Measurements from ENCODE around the gene CXXC5.
A peak's percentile ranks its signal among the peaks of the same experiment; 100 is the strongest.
"Not testable (repeated sequence)": the region's sequence is repeated elsewhere in the genome, so short reads cannot be mapped to it uniquely, and the experiment has no call there.

CXXC5 gene

DNA sequence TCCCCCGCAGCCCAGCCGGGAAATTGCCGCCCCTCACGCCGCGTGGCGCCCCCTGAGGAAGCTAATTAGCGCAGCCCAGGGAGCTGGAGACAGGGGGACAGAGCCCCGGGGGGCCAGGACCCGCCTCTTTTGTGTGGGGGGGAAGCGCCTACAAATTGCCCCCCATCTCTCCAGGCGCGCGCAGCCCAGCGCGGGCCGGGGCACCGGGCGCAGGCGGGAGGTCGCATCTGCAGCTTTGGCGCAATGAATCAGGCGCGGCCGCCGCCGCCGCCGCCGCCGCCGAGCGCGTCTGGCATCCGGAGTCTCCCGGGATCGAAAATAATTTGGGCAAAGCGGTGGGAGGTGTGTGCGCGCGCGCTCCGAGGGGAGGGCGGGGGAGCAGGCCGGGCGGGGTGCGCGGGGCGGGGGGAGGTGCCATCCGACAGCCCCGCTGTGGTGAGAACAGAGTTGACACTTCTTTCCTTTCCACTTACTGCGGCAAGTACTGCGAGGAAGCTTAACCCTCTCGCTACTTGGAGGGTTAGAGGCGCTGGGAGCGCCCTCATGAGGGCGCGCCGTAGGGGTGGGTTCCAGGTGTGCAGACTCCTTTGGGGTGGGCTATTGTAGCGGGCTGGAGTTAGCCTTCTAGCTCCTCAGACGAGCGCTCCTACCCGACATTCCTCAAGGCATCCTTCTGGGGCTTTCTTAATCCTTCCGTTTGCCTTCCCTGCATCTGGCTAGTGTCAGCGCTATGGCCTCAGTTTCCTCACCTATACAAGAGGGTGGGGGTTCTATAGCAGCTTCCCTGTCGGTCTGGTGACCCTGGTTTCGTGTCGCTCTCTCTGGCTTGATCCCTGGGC is 63.1 kb downstream of the CXXC5 start:
- DNase-seq (ENCODE audit: low read depth): peak; percentile 62

GRCh38 chr5:139711906-139712224 is 63.7 kb downstream of the CXXC5 start:
- no peak for DNase-seq (ENCODE audit: low read depth)

DNA sequence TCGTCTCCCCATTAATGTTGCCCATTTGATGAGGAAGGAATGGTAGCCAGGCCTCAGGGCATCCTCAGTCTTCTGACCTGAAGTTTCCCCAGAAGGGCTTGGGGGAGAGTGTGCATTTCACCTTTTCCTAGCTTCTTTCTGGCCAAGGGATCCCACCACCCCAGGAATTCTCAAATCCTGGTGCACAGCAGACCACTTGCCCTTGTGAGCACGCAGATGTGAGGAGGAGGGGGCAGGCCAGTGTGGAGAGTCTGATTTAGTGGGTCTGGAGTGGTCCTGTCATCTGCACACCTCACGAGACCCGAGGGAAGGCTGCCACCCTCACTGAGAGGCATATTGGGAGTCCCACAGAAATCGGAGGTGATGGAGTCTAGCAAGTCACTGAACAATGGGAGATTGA is 64.3 kb downstream of the CXXC5 start:
- no peak for DNase-seq (ENCODE audit: low read depth)

DNA sequence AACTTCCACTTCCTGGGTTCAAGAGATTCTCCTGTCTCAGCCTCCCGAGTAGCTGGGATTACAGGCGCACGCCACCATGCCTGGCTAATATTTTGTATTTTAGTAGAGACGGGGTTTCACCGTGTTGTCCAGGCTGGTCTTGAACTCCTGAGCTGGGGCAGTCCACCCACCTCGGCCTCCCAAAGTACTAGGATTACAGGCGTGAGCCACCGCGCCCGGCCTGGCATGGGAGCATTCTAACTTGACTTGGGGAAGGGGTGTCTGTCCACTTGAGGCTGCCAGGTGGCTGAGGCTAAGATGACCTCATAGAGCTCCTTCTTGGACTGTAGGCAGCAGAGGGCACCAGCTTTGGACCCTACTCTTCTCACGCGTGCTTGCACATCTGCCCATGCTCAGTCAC is 65.7 kb downstream of the CXXC5 start:
- DNase-seq (ENCODE audit: low read depth): not testable (repeated sequence)

DNA sequence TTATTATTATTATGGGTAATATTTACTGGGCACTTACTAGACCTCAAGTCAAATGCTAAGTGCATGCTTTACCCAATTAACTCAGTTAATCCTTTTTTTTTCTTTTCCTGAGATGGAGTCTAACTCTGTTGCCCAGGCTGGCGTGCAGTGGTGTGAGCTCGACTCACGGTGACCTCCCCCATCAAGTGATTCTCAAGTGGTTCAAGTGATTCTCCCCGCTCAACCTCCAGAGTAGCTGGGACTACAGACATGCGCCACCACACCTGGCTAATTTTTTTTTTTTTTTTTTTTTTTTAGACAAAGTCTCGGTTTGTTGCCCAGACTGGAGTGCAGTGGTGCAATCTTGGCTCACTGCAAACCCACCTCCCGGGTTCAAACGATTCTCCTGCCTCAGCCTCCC is 69.1 kb downstream of the CXXC5 start:
- DNase-seq (ENCODE audit: low read depth): no peak

- DNase-seq (ENCODE audit: low read depth): not testable (repeated sequence)
These were observed 70.3 kb downstream of the CXXC5 start for GRCh38 chr5:139718403-139718802.

DNA sequence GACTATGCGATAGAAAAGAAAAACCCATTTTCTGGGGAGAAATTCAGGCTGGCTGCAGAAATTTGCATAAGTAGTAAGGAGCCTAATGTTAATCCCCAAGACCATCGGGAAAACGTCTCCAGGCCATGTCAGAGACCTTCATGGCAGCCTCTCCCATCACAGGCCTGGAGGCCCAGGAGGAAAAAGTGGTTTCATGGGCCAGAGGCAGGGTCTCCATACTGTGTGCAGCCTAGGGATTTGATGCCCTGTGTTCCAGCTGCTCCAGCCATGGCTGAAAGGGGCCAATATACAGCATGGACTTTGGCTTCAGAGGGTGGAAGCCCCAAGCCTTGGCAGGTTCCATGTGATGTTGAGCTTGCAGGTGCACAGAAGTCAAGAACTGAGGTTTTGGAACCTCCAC is 71.8 kb downstream of the CXXC5 start:
- DNase-seq (ENCODE audit: low read depth): not testable (repeated sequence)

- DNase-seq (ENCODE audit: low read depth): no peak
These were observed 75.9 kb downstream of the CXXC5 start for GRCh38 chr5:139723986-139724587.

GRCh38 chr5:139725073-139725830 is 77.1 kb downstream of the CXXC5 start:
- no peak for DNase-seq (ENCODE audit: low read depth)

DNA sequence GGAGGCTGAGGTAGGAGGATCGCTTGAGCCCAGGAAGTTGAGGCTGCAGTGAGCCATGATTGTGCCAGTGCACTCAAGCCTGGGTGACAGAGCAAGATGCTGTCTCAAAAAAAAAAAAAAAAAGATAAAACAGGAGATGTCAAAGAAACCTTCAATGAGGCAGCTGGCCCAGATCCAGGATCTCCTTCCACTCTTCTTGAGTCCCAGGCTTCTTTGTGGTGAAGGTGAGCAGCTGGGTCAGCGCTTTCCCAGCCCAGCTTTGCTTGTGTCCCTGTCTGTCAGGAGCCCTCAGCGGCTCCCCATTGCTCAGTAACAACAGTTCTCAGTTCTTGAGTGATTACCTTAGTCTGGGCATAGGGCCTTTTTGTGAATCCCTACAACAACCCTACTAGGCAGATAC is 78.1 kb downstream of the CXXC5 start:
- DNase-seq (ENCODE audit: low read depth): no peak

DNA sequence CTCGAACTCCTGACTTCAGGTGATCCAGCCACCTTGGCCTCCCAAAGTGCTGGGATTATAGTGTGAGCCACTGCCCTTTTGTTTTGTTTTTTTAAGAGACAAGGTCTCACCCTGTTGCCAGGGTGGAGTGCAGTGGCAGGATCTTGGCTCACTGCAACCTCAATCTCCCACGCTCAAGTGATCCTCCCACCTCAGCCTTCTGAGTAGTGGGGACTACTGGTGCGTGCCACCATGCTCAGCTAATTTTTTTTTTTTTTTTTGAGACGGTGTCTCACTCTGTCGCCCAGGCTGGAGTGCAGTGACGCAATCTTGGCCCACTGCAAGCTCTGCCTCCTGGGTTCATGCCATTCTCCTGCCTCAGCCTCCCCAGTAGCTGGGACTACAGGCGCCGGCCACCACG is 79.5 kb downstream of the CXXC5 start:
- DNase-seq (ENCODE audit: low read depth): not testable (repeated sequence)

DNA sequence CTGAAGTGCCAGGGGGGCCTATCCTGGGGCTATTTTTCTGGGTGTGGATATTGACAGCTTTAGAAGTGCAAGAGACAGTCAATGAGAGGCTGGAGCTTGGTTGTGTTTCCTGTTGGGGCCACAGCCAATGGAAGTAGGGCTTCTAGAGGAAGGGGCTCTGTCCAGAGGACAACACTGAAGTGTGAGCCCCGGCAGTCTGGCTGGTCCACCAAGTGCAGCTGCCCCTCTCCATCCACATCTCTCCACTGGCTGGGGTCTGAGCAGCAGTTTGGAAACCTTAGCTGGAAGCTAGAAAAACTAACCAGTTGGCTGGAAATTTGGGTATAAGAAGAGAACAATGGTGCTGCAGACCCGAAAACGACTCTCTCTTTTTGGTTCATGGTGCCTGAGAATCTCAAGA is 83.1 kb downstream of the CXXC5 start:
- DNase-seq (ENCODE audit: low read depth): no peak

DNA sequence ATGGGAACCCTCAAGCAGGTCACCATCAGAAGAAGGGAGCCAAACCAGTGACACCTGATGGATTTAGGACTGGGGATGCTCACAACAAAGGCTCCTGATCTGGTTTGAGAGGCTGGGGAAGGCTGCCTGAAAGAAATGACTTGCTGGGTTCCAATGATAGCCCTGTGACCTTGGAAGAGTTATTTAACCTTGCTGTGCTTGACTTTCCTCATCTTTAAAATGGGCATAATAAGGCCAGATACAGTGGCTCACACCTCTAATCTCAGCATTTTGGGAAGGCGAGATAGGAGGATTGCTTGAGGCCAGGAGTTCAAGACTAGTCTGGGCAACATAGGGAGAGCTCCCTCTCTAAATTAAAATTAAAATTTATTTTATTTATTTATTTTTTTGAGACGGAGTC is 83.9 kb downstream of the CXXC5 start:
- DNase-seq (ENCODE audit: low read depth): no peak

DNA sequence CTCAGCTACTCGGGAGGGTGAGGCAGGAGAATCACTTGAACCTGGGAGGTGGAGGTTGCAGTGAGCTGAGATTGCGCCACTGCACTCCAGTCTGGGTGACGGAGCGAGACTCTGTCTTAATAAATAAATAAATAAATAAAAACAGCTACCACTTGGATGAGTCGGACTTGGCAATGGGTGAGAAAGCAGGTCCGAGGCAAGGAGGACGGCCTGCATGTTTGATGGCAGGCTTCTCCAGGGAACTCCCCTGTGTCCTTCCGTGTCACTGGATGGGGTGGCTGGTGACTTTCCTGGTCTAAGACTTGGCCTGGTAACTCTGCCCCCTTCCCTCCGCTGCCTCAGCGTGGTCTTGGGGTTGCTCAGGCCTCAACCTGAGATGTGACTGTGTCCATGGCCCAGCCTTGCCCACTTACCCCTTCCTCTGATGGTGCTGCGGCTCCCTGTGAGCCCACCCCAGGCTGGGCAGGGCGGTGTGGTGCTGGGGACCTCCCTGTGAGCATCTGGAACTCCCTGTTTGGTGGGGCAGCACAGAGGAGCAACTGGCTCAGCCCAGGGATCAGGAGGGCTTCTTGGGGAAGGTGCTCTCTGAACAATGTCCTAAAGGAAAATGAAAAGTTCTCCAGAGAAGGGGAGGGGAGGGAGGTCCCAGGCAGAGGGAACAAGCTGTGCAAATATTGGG is 85.0 kb downstream of the CXXC5 start:
- no peak for DNase-seq (ENCODE audit: low read depth)

All from stimulated activated CD8-positive, alpha-beta memory T cell treated with anti-CD3 and anti-CD28 coated beads, Interleukin-12 subunit alpha, Interleukin-12 subunit beta, amount 100 ng/mL, for 4 hours (primary cell).